Spinal cord (tissue), 10 donors: Measurements from ENCODE around the gene IFNG-AS1. TPM values are rescaled to one million over a fixed set of nuclear protein-coding genes. Genes with fewer than 3 reads are reported as not detected.

Source experiments
- DNase-seq, 6 donors: peaks; one replicate each; pipeline versions ENCODE4 v3.0.0 to v3.0.0-alpha.2; 2013 to 2015; ENCODE audit warnings: low spot score in 6 of 6, low read depth in 4 of 6
- H3K27ac ChIP-seq: one replicate; pipeline ENCODE4 v1.5.1; 2013; ENCODE audit warnings: low read depth, low read length, control low read depth
- H3K27me3 ChIP-seq: one replicate; pipeline ENCODE4 v1.6.1; 2013; ENCODE audit warnings: low read length; ENCODE audit not compliant: control insufficient read depth, insufficient read depth
- H3K36me3 ChIP-seq: one replicate; pipeline ENCODE4 v1.6.1; 2013; ENCODE audit warnings: low read length; ENCODE audit not compliant: control insufficient read depth, insufficient read depth
- H3K4me1 ChIP-seq: one replicate; pipeline ENCODE4 v1.6.1; 2013; ENCODE audit warnings: low read length; ENCODE audit not compliant: control insufficient read depth, insufficient read depth
- H3K4me3 ChIP-seq: one replicate; pipeline ENCODE4 v1.5.1; 2013; ENCODE audit warnings: low read depth, low read length, control low read depth
- H3K9me3 ChIP-seq: one replicate; pipeline ENCODE4 v1.6.1; 2013; ENCODE audit warnings: low read length; ENCODE audit not compliant: control insufficient read depth, insufficient read depth
- WGBS: methylation state at CpG from one replicate; pipeline ENCODE4 v1.1.5; 2013; ENCODE audit warnings: missing lambda C conversion rate; ENCODE audit not compliant: insufficient coverage; 5-methylcytosine and 5-hydroxymethylcytosine counted together
- polyA plus RNA-seq, 2 donors: library from polyadenylated mRNA; unstranded; fragments of 120-200 nt; gene quantifications; one replicate each; pipeline ENCODE4 v1.2.1, GENCODE V29; 2013; ENCODE audit not compliant: insufficient read length in 2 of 2
- total RNA-seq, 2 donors: library from RNA; depleted of rRNA in 1 of 2; stranded (reverse); fragments of 120-200 nt in 1 of 2; fragments of >200 nt in 1 of 2; gene quantifications; one replicate each; pipeline versions ENCODE4 v1.2.3 to v1.2.4, GENCODE V29; 2013 to 2014
- donor health status: healthy.

Gene IFNG-AS1
- total and polyA plus RNA-seq, 4 donors: 0.10 to 0.22 (median 0.18) TPM; not detected in 1

DNA sequence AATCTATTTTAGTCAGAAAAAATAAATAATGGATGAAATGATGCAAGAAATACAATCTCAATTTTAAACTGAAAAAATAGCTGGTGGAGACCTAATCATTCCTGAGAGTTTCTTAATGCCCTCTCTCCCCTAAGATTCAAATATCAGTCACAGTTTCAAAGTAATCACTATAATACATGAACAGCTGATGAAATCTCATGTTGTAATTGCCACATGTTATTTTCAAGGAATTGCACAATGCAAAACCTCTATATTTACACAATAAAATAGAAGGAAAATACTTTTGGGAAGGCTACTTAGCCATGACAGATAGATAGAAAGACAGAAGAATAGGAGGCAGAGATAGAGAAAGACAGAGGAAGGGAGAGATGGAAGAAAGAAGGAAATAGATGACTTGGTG is 18.2 kb downstream of the IFNG-AS1 start:
- Histone ChIP-seq H3K4me1 (no peaks in the 10 kb centered on the region), H3K9me3 (no peaks in the 10 kb centered on the region), H3K4me3 (no peak overlapping the region), H3K27me3 (no peaks in the 10 kb centered on the region), H3K36me3 (no peaks in the 10 kb centered on the region), H3K27ac (no peak overlapping the region)
- DNase-seq: no peak

DNA sequence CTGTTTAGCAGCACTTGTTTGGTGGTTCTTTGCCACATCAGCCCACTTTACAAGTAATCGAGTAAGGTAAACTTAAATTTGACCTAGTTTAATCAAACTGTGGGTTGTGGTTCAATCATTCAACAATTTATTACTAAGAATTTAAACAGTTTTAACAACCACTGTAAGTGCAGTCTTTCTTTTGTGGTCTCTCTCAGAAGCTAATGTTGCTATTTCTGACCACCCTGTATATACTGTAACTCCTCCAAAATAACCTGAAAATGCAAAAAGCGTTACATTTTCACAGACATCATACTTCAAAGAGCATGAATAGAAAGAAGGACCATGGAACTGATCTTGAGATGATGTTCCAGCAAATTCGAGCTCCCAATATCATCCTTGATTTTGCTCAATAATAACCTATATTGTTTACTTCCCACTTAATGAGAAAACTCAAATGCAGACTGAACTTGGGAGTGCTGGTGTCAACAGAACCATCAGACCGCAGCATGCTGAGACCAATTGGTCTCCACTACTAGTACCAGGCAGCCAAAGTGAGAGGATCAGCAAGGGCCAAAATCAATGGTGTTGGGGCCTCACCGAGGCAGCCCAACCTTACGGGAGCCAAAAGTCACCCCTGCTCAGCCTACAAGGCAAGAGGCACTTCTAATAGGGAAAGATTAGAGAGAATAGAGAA is 22.1 kb downstream of the IFNG-AS1 start:
- Histone ChIP-seq H3K36me3 (no peaks in the 10 kb centered on the region), H3K27me3 (no peaks in the 10 kb centered on the region), H3K4me1 (no peaks in the 10 kb centered on the region), H3K27ac (no peak overlapping the region), H3K9me3 (no peaks in the 10 kb centered on the region), H3K4me3 (no peak overlapping the region)
- 85% methylated on average over 4 of the region's 6 CpGs for WGBS
- no peak for DNase-seq

DNA sequence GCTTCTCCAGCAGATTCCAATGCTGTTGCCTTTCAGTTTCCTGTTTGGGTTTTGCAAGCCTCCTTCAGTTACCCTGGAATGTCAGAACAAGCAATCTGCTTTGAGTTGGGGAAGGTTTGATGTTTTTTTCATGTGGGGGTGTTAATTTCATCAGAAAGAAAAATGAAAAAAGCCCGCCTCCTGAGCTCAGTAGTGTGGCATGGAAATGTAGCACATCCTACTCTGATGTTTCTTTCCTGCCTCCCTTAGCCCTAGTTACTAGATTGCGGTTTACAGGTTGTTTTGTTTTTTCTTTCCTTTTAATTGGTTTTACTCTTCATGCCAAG is 22.6 kb downstream of the IFNG-AS1 start:
- Histone ChIP-seq H3K27ac (no peak overlapping the region), H3K9me3 (no peaks in the 10 kb centered on the region), H3K36me3 (no peaks in the 10 kb centered on the region), H3K27me3 (no peaks in the 10 kb centered on the region), H3K4me1 (no peaks in the 10 kb centered on the region), H3K4me3 (no peak overlapping the region)
- WGBS: no CpG with 5 or more reads among the region's 2 CpGs
- no peak for DNase-seq

DNA sequence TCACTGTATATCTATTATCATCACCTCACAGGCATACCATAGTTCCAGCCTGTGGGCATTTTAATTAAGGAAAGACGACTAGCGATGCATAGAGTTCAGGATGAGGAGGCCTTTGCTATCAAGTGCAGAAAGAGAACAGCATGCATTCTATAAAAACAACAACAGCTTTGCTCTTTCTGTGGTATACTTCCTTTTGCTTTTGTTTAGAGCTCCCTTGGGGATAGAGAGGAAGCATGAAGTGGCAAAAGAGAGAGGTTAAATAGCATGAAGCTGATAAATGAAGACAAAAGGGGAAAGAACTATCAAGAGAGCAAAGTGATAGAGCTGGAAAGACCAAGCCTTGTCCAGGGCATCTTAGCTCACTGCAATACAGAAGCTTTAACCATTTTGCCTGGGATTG is 23.5 kb downstream of the IFNG-AS1 start:
- H3K27me3 ChIP-seq: no peaks in the 10 kb centered on the region
- H3K4me1 ChIP-seq: no peaks in the 10 kb centered on the region
- H3K4me3 ChIP-seq: no peak overlapping the region
- WGBS: no CpG with 5 or more reads among the region's 2 CpGs
- DNase-seq: peak in 2 of 6 donors; percentile 1 to 34
- H3K27ac ChIP-seq: no peak overlapping the region
- no peaks in the 10 kb centered on the region for H3K9me3 ChIP-seq
- no peaks in the 10 kb centered on the region for H3K36me3 ChIP-seq

DNA sequence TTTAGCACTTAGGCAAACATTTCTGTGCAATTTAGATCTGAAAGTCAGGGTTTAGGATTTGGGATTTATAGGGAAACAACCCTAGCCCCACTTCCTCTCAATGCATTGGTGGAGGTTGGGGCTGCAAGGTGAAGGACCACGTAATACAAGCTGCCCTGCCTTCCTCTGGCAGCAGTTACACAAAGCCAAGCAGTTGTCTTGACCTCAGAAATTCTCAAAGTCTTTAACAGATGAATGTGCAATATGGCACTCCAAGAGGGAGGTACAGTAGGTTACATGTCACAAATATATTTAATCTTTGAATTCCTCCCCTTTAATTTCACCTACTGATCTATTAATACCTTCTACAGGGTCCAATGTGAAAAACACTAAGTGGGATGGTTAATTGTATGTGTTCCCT is 23.9 kb downstream of the IFNG-AS1 start:
- no CpG with 5 or more reads among the region's 1 CpG for WGBS
- no peaks in the 10 kb centered on the region for H3K36me3 ChIP-seq
- no peak overlapping the region for H3K27ac ChIP-seq
- H3K9me3 ChIP-seq: no peaks in the 10 kb centered on the region
- no peaks in the 10 kb centered on the region for H3K4me1 ChIP-seq
- no peaks in the 10 kb centered on the region for H3K27me3 ChIP-seq
- no peak overlapping the region for H3K4me3 ChIP-seq
- DNase-seq: no peak

DNA sequence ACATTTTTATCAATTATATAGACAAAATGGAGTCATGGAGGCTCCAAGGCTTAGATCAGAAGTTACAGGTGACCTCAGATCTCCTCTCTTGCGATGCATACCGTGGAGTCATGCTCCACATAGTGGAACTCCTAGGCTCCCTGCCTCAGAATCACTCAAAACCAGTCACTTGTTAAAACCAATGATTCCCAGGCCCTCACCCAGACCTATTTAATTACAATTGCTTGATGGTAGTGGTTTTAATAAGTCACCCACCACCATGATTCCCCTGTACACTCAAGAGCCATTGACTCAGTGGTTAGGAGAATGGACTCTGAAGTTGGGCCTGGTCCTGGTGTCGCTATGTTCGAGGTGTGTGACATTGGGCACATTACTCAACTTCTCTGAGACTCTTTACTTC is 26.9 kb downstream of the IFNG-AS1 start:
- Histone ChIP-seq H3K36me3 (no peaks in the 10 kb centered on the region), H3K27ac (no peak overlapping the region), H3K4me3 (no peak overlapping the region), H3K4me1 (no peaks in the 10 kb centered on the region), H3K27me3 (no peaks in the 10 kb centered on the region), H3K9me3 (no peaks in the 10 kb centered on the region)
- DNase-seq: no peak
- WGBS: 80% methylated on average over 2 of the region's 4 CpGs

DNA sequence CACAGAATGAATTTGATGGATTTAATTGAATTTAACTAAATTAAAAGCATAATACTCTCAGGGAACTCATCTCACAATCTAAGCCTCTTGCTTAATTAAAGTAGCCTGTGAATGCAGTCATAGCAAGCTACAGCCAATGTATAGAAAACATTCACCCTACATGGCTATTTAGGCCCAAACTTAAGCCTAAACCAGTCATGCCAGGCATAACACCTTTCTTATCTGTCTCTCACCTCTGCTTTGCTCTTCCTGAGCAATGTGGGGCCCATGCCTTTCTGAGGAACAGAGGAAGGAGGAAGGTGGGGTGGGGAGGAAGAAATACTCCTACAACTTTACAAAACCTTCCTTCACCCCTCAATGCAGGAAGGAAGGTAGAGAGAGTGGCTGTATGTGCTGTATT is 29.1 kb downstream of the IFNG-AS1 start:
- no peak overlapping the region for H3K4me3 ChIP-seq
- DNase-seq: no peak
- no peaks in the 10 kb centered on the region for H3K27me3 ChIP-seq
- no peak overlapping the region for H3K27ac ChIP-seq
- H3K36me3 ChIP-seq: no peaks in the 10 kb centered on the region
- peaks cover 1% of the 10 kb centered on the region for H3K9me3 ChIP-seq
- no peaks in the 10 kb centered on the region for H3K4me1 ChIP-seq

DNA sequence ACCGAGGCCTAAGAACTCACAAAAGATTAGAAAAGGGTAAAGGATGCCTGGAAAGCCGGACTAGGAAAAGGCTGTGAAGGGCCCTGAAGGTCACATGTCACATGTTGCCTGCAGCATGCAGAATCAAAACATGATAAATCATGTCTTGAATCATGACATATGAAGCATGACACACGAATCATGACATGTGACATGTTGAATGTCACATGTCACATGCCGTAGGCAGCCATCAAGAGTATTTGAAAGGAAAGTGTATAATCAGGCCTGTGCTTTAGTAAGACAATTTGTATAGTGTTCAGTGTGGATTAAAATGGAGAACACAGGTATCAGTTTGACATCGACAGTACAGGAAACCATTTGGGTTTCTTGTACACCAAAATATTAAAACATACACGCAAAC is 30.8 kb downstream of the IFNG-AS1 start:
- H3K9me3 ChIP-seq: peaks cover 1% of the 10 kb centered on the region
- H3K27ac ChIP-seq: no peak overlapping the region
- no peaks in the 10 kb centered on the region for H3K4me1 ChIP-seq
- 86% methylated on average over 4 of the region's 6 CpGs for WGBS
- no peaks in the 10 kb centered on the region for H3K27me3 ChIP-seq
- H3K4me3 ChIP-seq: no peak overlapping the region
- DNase-seq: no peak
- H3K36me3 ChIP-seq: no peaks in the 10 kb centered on the region

DNA sequence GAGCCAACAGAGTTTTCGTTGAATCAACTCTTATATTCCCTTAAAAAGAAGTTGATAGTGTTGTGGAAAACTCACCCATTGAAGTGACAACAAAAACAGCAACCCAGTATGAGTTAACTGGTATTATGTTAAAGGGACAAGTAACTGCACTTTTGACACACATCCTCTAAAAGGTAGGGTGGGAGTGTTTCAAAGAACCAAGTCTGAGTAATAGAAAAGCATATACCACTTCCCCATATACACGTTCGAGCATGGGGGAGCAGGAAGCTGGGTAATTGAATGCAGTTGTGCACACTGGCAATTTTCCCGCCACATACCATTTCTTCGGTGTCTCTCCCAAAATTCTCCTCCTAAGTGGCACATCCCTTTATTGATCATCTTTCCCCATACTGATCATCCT is 31.5 kb downstream of the IFNG-AS1 start:
- no peaks in the 10 kb centered on the region for H3K4me1 ChIP-seq
- H3K4me3 ChIP-seq: no peak overlapping the region
- H3K27ac ChIP-seq: no peak overlapping the region
- no CpG with 5 or more reads among the region's 5 CpGs for WGBS
- no peaks in the 10 kb centered on the region for H3K36me3 ChIP-seq
- H3K9me3 ChIP-seq: peaks cover 1% of the 10 kb centered on the region
- no peak for DNase-seq
- H3K27me3 ChIP-seq: no peaks in the 10 kb centered on the region

DNA sequence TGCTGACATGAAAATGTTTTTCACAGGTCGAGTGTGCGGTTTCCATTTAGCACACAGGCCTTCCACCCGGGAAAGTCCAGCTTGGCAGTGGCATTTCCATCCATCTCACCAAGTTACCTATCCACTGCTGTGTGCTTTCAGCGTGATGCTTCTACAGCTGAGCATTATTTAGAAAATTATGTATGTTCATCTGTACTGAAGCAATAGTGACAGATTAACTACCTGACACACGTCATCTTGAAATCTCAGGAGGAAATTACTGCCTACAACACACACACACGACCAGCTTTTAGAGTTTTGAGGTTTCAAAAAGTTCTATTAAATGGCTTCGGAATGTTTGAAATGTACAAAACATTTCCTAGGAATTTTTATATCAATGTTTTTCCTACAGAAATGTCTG is 39.4 kb downstream of the IFNG-AS1 start:
- Histone ChIP-seq H3K9me3 (no peaks in the 10 kb centered on the region), H3K4me3 (no peak overlapping the region), H3K36me3 (no peaks in the 10 kb centered on the region), H3K27me3 (no peaks in the 10 kb centered on the region), H3K27ac (no peak overlapping the region), H3K4me1 (no peaks in the 10 kb centered on the region)
- DNase-seq: no peak
- WGBS: 100% methylated on average over 2 of the region's 7 CpGs
